ENCODE data around the gene CTBP1. TPM values are rescaled to one million over a fixed set of nuclear protein-coding genes. Genes with fewer than 3 reads are reported as not detected.
A peak's percentile ranks its signal among the peaks of the same experiment; 100 is the strongest.

Gene CTBP1
- total and polyA plus RNA-seq, 9 of the 15 experiments (the other 6 are each of a cell fraction or from before 2014, with no cell fraction given) = 14.5 to 162 (median 68.2) TPM

DNA sequence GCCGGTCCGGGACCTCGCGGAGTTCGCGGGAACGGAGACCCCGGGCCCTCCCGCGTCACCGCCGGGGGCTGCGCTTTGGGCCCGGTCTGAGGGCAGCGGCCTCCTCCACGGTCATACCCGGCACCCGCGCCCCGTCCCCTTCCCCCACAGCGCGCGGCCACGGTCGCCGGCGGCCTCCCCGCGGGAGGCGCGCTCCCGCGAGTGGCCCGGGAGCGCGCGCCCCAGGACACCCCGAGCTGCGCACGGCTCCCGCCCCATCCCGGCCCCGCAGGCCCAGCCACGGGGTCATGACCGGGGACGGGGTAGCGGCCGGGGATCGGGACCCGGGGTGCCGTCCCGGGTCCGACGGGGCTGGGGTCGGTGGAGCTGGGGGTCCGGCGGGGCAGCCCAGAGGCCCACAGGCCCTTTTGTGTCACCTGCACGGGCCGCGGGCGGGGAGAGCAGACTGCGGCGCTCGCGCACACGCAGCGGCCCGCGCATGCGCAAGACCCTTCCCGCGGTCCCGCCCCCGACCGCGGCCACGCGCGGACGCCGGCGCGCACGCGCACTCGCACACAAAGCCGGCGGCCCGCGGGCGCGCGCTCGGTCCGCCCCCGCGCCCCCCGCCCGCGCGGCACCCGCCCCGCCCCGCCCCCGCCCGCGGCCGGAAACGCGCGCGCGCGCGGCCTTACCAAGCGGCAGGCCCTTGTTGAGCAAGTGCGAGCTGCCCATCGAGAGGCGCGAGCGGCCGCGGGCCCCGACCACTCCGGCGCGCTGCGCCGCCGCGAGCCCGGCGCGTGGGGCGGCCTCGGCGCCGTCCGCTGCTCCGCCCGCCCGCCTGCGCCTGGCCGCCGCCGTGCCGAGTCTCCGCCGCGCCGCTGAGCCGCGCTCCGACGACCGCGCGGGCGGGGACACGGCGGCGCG is at the start of gene CTBP1 (continued):
- TF ChIP-seq, protein P1, sequence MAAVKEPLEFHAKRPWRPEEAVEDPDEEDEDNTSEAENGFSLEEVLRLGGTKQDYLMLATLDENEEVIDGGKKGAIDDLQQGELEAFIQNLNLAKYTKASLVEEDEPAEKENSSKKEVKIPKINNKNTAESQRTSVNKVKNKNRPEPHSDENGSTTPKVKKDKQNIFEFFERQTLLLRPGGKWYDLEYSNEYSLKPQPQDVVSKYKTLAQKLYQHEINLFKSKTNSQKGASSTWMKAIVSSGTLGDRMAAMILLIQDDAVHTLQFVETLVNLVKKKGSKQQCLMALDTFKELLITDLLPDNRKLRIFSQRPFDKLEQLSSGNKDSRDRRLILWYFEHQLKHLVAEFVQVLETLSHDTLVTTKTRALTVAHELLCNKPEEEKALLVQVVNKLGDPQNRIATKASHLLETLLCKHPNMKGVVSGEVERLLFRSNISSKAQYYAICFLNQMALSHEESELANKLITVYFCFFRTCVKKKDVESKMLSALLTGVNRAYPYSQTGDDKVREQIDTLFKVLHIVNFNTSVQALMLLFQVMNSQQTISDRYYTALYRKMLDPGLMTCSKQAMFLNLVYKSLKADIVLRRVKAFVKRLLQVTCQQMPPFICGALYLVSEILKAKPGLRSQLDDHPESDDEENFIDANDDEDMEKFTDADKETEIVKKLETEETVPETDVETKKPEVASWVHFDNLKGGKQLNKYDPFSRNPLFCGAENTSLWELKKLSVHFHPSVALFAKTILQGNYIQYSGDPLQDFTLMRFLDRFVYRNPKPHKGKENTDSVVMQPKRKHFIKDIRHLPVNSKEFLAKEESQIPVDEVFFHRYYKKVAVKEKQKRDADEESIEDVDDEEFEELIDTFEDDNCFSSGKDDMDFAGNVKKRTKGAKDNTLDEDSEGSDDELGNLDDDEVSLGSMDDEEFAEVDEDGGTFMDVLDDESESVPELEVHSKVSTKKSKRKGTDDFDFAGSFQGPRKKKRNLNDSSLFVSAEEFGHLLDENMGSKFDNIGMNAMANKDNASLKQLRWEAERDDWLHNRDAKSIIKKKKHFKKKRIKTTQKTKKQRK (IDR thresholded peaks at IDR 0.05; ENCODE audit: borderline replicate concordance, low read depth, low read length) = no peak
- TF ChIP-seq RFX5 (IDR thresholded peaks at IDR 0.05; ENCODE audit: low read depth, low read length) = no peak
- TF ChIP-seq, protein P2, sequence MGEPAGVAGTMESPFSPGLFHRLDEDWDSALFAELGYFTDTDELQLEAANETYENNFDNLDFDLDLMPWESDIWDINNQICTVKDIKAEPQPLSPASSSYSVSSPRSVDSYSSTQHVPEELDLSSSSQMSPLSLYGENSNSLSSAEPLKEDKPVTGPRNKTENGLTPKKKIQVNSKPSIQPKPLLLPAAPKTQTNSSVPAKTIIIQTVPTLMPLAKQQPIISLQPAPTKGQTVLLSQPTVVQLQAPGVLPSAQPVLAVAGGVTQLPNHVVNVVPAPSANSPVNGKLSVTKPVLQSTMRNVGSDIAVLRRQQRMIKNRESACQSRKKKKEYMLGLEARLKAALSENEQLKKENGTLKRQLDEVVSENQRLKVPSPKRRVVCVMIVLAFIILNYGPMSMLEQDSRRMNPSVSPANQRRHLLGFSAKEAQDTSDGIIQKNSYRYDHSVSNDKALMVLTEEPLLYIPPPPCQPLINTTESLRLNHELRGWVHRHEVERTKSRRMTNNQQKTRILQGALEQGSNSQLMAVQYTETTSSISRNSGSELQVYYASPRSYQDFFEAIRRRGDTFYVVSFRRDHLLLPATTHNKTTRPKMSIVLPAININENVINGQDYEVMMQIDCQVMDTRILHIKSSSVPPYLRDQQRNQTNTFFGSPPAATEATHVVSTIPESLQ (CRISPR knock-in tag; IDR thresholded peaks at IDR 0.05) = no peak
- TF ChIP-seq FOXJ2 (tag; IDR thresholded peaks at IDR 0.05) = peak; percentile 67; the same call in 1 of the 2 replicates
- no peak for TF ChIP-seq PPARD (CRISPR knock-in tag; IDR thresholded peaks at IDR 0.05)
- TF ChIP-seq, protein P3, sequence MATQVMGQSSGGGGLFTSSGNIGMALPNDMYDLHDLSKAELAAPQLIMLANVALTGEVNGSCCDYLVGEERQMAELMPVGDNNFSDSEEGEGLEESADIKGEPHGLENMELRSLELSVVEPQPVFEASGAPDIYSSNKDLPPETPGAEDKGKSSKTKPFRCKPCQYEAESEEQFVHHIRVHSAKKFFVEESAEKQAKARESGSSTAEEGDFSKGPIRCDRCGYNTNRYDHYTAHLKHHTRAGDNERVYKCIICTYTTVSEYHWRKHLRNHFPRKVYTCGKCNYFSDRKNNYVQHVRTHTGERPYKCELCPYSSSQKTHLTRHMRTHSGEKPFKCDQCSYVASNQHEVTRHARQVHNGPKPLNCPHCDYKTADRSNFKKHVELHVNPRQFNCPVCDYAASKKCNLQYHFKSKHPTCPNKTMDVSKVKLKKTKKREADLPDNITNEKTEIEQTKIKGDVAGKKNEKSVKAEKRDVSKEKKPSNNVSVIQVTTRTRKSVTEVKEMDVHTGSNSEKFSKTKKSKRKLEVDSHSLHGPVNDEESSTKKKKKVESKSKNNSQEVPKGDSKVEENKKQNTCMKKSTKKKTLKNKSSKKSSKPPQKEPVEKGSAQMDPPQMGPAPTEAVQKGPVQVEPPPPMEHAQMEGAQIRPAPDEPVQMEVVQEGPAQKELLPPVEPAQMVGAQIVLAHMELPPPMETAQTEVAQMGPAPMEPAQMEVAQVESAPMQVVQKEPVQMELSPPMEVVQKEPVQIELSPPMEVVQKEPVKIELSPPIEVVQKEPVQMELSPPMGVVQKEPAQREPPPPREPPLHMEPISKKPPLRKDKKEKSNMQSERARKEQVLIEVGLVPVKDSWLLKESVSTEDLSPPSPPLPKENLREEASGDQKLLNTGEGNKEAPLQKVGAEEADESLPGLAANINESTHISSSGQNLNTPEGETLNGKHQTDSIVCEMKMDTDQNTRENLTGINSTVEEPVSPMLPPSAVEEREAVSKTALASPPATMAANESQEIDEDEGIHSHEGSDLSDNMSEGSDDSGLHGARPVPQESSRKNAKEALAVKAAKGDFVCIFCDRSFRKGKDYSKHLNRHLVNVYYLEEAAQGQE (IDR thresholded peaks at IDR 0.05; ENCODE audit: borderline replicate concordance) = no peak
- TF ChIP-seq, protein P3 (CRISPR knock-in tag; IDR thresholded peaks at IDR 0.05; ENCODE audit: low read depth) = peak; percentile 78
- TF ChIP-seq U2AF2 (optimal IDR thresholded peaks at IDR 0.05; ENCODE audit: low read depth, low read length) = no peak
- no peak for TF ChIP-seq TCF3 (CRISPR knock-in tag; IDR thresholded peaks at IDR 0.05)
- TF ChIP-seq SMAD3 (CRISPR knock-in tag; conservative IDR thresholded peaks at IDR 0.05) = no peak
- TF ChIP-seq, protein P4, sequence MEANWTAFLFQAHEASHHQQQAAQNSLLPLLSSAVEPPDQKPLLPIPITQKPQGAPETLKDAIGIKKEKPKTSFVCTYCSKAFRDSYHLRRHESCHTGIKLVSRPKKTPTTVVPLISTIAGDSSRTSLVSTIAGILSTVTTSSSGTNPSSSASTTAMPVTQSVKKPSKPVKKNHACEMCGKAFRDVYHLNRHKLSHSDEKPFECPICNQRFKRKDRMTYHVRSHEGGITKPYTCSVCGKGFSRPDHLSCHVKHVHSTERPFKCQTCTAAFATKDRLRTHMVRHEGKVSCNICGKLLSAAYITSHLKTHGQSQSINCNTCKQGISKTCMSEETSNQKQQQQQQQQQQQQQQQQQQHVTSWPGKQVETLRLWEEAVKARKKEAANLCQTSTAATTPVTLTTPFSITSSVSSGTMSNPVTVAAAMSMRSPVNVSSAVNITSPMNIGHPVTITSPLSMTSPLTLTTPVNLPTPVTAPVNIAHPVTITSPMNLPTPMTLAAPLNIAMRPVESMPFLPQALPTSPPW (CRISPR knock-in tag; IDR thresholded peaks at IDR 0.05) = peak; percentile 96

All from K562 (cell line).